HepG2 (cell line): Measurements from ENCODE around the gene GATA5. TPM values are rescaled to one million over a fixed set of nuclear protein-coding genes. Genes with fewer than 3 reads are reported as not detected.

Experiments
- ATAC-seq: fragments of 200-7000 bp; cut with Tn5 transposase; 3 replicates; pipeline ENCODE4 v1.9.1; 2020; ENCODE audit warnings: mild to moderate bottlenecking, moderate library complexity
- BruUV-seq: library from RNA; stranded (reverse); fragments of 400-500 nt; replicated peaks from 2 replicates; lab custom pipeline; 2021; lab: Mats Ljungman, UMichigan
- CTCF ChIA-PET: fragments of 300-600 bp; formaldehyde crosslinking; extraction: SDS; loops from one replicate; lab custom pipeline; 2021; ENCODE audit warnings: low total read pairs, inconsistent platforms, low intra/inter-chr PET ratio; lab: Yijun Ruan, JAX
- POLR2A ChIA-PET: fragments of 350-600 bp; sonication (Branson Sonifier 250); formaldehyde crosslinking; loops from one replicate; lab custom pipeline; 2020; ENCODE audit warnings: antibody characterized with exemption, inconsistent platforms; lab: Yijun Ruan, JAX
- DNase-seq: peaks from one replicate; pipeline ENCODE4 v3.0.0-alpha.2; 2015; ENCODE audit warnings: low spot score
- FAIRE-seq: peaks from 3 replicates; lab custom pipeline; 2011; peaks lifted over from hg19 to GRCh38; lab: Jason Lieb, UNC
- H2AFZ ChIP-seq: one replicate; pipeline ENCODE4 v1.6.1; 2011; ENCODE audit warnings: low read length, inconsistent platforms
- H3K27ac ChIP-seq: fragments of 300-600 bp; 3 replicates; pipeline ENCODE4 v1.8.0; 2011; ENCODE audit warnings: mixed run types, mild to moderate bottlenecking, mixed read lengths, low read length, inconsistent platforms; ENCODE audit not compliant: insufficient read depth; ENCODE audit errors: extremely low read length
- H3K27me3 ChIP-seq, 2 experiments: fragments of 200-600 bp in 1 of 2; 2 replicates in 1 of 2; 3 replicates in 1 of 2; pipeline versions ENCODE4 v1.6.0 to v1.8.0; 2011; ENCODE audit warnings: low read length in 2 of 2, mild to moderate bottlenecking in 2 of 2, moderate library complexity in 2 of 2, inconsistent platforms in 1 of 2; ENCODE audit not compliant: insufficient read depth in 2 of 2, control insufficient read depth in 1 of 2
- H3K36me3 ChIP-seq, 2 experiments: fragments of 200-600 bp in 1 of 2; replicated peaks in 1 of 2; 2 replicates in 1 of 2; 3 replicates in 1 of 2; pipeline versions ENCODE4 v1.5.1 to v1.8.0; 2011; ENCODE audit warnings: low read length in 2 of 2, inconsistent platforms in 1 of 2; ENCODE audit not compliant: insufficient read depth in 2 of 2, control insufficient read depth in 1 of 2
- H3K4me1 ChIP-seq: 2 replicates; pipeline ENCODE4 v1.5.1; 2012; ENCODE audit warnings: low read length, inconsistent platforms; ENCODE audit not compliant: insufficient read depth
- H3K4me2 ChIP-seq: 2 replicates; pipeline ENCODE4 v1.6.0; 2011; ENCODE audit warnings: low read depth, low read length, inconsistent platforms
- H3K4me3 ChIP-seq, 3 experiments: fragments of 200-600 bp in 1 of 3; sonication (generic), shearing (Covaris generic) in 1 of 3; replicated peaks in 1 of 3; 2 replicates each; pipeline ENCODE4 v1.5.1; 2011 to 2016; ENCODE audit warnings: low read length in 3 of 3, inconsistent platforms in 2 of 3, low read depth in 2 of 3, mild to moderate bottlenecking in 2 of 3, control low read depth in 1 of 3, mixed read lengths in 1 of 3; ENCODE audit not compliant: insufficient read depth in 1 of 3
- H3K79me2 ChIP-seq: one replicate; pipeline ENCODE4 v1.6.1; 2011; ENCODE audit warnings: low read length, inconsistent platforms; ENCODE audit not compliant: insufficient read depth
- H3K9ac ChIP-seq: 2 replicates; pipeline ENCODE4 v1.6.0; 2011; ENCODE audit warnings: mild to moderate bottlenecking, low read depth, low read length, inconsistent platforms; ENCODE audit not compliant: insufficient read depth
- H3K9me3 ChIP-seq: 2 replicates; pipeline ENCODE4 v1.5.1; 2012; ENCODE audit warnings: mild to moderate bottlenecking, low read length
- H4K20me1 ChIP-seq: 2 replicates; pipeline ENCODE4 v1.6.0; 2011; ENCODE audit warnings: inconsistent platforms, mild to moderate bottlenecking, low read length, moderate library complexity; ENCODE audit not compliant: insufficient read depth
- CCAR2 ChIP-seq: fragments of 200-400 bp; formaldehyde crosslinking; optimal IDR thresholded peaks from 2 replicates; pipeline ENCODE3; 2018; ENCODE audit warnings: low read depth, mild to moderate bottlenecking, low read length, moderate library complexity
- HNRNPH1 ChIP-seq: fragments of 200-400 bp; formaldehyde crosslinking; optimal IDR thresholded peaks from 2 replicates; pipeline ENCODE3; 2017; ENCODE audit warnings: mild to moderate bottlenecking, low read depth, low read length
- MAF1 ChIP-seq: sonication (generic); formaldehyde crosslinking; IDR thresholded peaks from 2 replicates; pipeline ENCODE4 v1.5.0; 2020; ENCODE audit warnings: missing genetic modification reagents, borderline replicate concordance
- MTERF4 ChIP-seq: sonication (generic); formaldehyde crosslinking; IDR thresholded peaks from 2 replicates; pipeline ENCODE4 v1.8.0; 2023; ENCODE audit warnings: mild to moderate bottlenecking, missing genetic modification reagents
- NFE2L2 ChIP-seq: fragments of 150-350 bp; IDR thresholded peaks from 2 replicates; pipeline ENCODE4 v1.6.1; 2014; ENCODE audit warnings: low read length
- NR2F6 ChIP-seq, 2 experiments: IDR thresholded peaks; 2 replicates each; pipeline ENCODE4 v1.6.1; 2016; ENCODE audit warnings: antibody characterized with exemption in 1 of 2, mild to moderate bottlenecking in 1 of 2
- SMARCC2 ChIP-seq: fragments of 450-650 bp; IDR thresholded peaks from 2 replicates; pipeline ENCODE4 v1.6.1; 2017; ENCODE audit warnings: antibody characterized with exemption, mild to moderate bottlenecking
- SP140L ChIP-seq: sonication (generic); formaldehyde crosslinking; IDR thresholded peaks from 2 replicates; pipeline ENCODE4 v1.4.0; 2020; ENCODE audit warnings: missing genetic modification reagents, borderline replicate concordance
- ZNF205 ChIP-seq: IDR thresholded peaks from 2 replicates; pipeline ENCODE4 v1.6.1; 2018; ENCODE audit warnings: missing biosample characterization, missing genetic modification reagents
- ZNF563 ChIP-seq: sonication (generic); formaldehyde crosslinking; IDR thresholded peaks from 2 replicates; pipeline ENCODE4 v1.8.0; 2022; ENCODE audit warnings: mild to moderate bottlenecking, moderate library complexity, missing genetic modification reagents
- ZNF597 ChIP-seq: sonication (generic); formaldehyde crosslinking; IDR thresholded peaks from 2 replicates; pipeline ENCODE4 v1.5.0; 2020; ENCODE audit warnings: missing genetic modification reagents
- ZNF747 ChIP-seq: sonication (generic); formaldehyde crosslinking; IDR thresholded peaks from 2 replicates; pipeline ENCODE4 v1.8.1; 2023; ENCODE audit warnings: missing genetic modification reagents, mild to moderate bottlenecking, borderline replicate concordance
- ZNF776 ChIP-seq: sonication (generic); formaldehyde crosslinking; IDR thresholded peaks from 2 replicates; pipeline ENCODE4 v1.4.0; 2020; ENCODE audit warnings: mild to moderate bottlenecking, missing genetic modification reagents
- ZNF788 ChIP-seq: sonication (generic); formaldehyde crosslinking; IDR thresholded peaks from 2 replicates; pipeline ENCODE4 v1.5.0; 2020; ENCODE audit warnings: mild to moderate bottlenecking, missing genetic modification reagents, borderline replicate concordance
- WGBS: methylation state at CpG from one replicate; pipeline ENCODE4 v1.1.6; 2017; ENCODE audit warnings: low lambda C conversion rate; 5-methylcytosine and 5-hydroxymethylcytosine counted together
- in situ Hi-C: cut with HindIII; loops from 2 replicates; pipeline ENCODE4 v1.10.0; 2017; ENCODE audit warnings: low pct_unique_long_range_greater_than_20kb; ENCODE audit not compliant: extremely low pct_ligation_motif_present
- intact Hi-C: fragments of 100-400 bp; cut with micrococcal nuclease; formaldehyde crosslinking; loops from one replicate; pipeline ENCODE4 v1.10.0; 2022; ENCODE audit not compliant: unreplicated experiment
- polyA plus RNA-seq, 8 experiments: library from polyadenylated mRNA; depleted of rRNA in 3 of 8; stranded (reverse) in 7 of 8; unstranded in 1 of 8; fragments of >200 nt; fragmentation: Illumina TruSeq in 4 of 8; extraction: Trizol in 4 of 8; gene quantifications; 2 replicates each; pipeline versions ENCODE4 v1.2.1 to v1.2.3, GENCODE V29; 2011 to 2016; ENCODE audit warnings: low read depth in 4 of 8, missing spikeins in 1 of 8, mixed read lengths in 1 of 8; ENCODE audit not compliant: insufficient read depth in 1 of 8
- total RNA-seq, 5 experiments: library from RNA; depleted of rRNA; stranded (reverse); fragments of >200 nt; fragmentation: Illumina TruSeq; extraction: Trizol; gene quantifications; 2 replicates each; pipeline ENCODE4 v1.2.3, GENCODE V29; 2016; ENCODE audit warnings: low read depth in 1 of 5
- TF ChIP-seq, protein P1 (sequence below): sonication (generic); formaldehyde crosslinking; IDR thresholded peaks from 2 replicates; pipeline ENCODE4 v1.5.1; 2020; ENCODE audit warnings: missing genetic modification reagents, mild to moderate bottlenecking, borderline replicate concordance
- TF ChIP-seq, protein P2 (sequence below): sonication (generic); formaldehyde crosslinking; IDR thresholded peaks from 2 replicates; pipeline ENCODE4 v1.4.0; 2020; ENCODE audit warnings: mild to moderate bottlenecking, missing genetic modification reagents

GATA5 gene
- total and polyA plus RNA-seq, 2 of the 13 experiments (the other 11 are each of a cell fraction or from before 2014, with no cell fraction given): 0.12 to 0.20 TPM

DNA sequence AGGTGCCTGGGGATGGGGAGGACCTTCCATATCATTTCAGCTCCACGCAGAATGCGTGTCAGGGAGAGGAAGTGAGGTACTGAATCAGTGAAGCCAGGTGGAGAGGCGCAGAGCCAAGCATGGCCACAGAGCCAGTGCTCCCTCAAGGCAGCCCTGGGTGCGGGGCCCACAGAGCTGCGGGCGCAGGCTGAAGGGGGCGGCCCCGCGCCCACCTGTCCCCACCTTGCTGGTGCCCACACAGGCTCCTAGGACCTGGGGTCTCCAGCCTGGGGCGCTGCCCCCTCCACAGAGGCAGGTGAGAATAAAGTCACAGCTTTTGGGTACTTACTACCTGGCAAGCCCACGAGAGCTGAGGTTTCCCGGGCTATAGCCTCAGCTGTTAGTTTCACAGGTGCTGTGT lies 40.0 kb upstream of the GATA5 start (continued):
- TF ChIP-seq, protein P1, sequence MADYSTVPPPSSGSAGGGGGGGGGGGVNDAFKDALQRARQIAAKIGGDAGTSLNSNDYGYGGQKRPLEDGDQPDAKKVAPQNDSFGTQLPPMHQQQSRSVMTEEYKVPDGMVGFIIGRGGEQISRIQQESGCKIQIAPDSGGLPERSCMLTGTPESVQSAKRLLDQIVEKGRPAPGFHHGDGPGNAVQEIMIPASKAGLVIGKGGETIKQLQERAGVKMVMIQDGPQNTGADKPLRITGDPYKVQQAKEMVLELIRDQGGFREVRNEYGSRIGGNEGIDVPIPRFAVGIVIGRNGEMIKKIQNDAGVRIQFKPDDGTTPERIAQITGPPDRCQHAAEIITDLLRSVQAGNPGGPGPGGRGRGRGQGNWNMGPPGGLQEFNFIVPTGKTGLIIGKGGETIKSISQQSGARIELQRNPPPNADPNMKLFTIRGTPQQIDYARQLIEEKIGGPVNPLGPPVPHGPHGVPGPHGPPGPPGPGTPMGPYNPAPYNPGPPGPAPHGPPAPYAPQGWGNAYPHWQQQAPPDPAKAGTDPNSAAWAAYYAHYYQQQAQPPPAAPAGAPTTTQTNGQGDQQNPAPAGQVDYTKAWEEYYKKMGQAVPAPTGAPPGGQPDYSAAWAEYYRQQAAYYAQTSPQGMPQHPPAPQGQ (CRISPR knock-in tag): no peak
- TF ChIP-seq ZNF747 (no peak), NR2F6 (IDR thresholded peaks at IDR 0.05) (no peak), NR2F6 (CRISPR knock-in tag; IDR thresholded peaks at IDR 0.05) (no peak), MTERF4 (no peak), HNRNPH1 (peak; percentile 32), MAF1 (no peak), SP140L (no peak)
- TF ChIP-seq, protein P2, sequence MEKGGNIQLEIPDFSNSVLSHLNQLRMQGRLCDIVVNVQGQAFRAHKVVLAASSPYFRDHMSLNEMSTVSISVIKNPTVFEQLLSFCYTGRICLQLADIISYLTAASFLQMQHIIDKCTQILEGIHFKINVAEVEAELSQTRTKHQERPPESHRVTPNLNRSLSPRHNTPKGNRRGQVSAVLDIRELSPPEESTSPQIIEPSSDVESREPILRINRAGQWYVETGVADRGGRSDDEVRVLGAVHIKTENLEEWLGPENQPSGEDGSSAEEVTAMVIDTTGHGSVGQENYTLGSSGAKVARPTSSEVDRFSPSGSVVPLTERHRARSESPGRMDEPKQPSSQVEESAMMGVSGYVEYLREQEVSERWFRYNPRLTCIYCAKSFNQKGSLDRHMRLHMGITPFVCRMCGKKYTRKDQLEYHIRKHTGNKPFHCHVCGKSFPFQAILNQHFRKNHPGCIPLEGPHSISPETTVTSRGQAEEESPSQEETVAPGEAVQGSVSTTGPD: no peak

DNA sequence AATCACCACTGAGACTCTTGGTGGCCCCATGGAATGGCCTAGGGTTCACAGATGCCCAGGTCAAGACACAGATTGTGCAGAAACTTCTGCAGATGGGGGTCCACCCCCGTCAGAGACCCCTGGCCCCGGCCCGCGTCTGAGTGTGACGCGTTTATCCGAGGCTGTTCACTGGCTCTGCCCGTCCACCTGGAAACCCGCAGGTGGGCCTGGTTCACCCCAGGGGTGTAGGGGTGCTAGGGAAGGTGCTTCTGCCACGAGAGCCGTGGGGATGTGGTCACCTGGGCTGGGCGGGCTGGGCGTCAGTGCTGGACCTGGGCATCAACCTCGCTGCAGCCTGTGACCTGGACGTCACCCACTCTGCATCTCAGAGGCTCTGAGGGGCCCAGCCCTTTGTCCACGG lies 39.5 kb upstream of the GATA5 start:
- no peaks in the 10 kb centered on the region for H3K9me3 ChIP-seq
- H3K4me2 ChIP-seq: no peak overlapping the region
- H3K4me3 ChIP-seq: no peak overlapping the region
- DNase-seq (no peak), ATAC-seq (no peak), FAIRE-seq (no peak)
- H2AFZ ChIP-seq: no peak overlapping the region
- ChIA-PET POLR2A (no interaction called here), CTCF (interaction anchor here (2.3 kb wide), 1 partner anchor 101 kb away, joined by 25 read pairs; no protein-coding TSS in a partner anchor)
- peaks cover 28 to 81% of the 10 kb centered on the region in 2 experiments for H3K27me3 ChIP-seq
- H3K9ac ChIP-seq: no peak overlapping the region
- H3K4me1 ChIP-seq: 0 out of 2 replicates have a peak, but pooled peaks cover 5% of the 10 kb centered on the region
- BruUV-seq: no TSS peak
- WGBS: 34% methylated on average over 14 of the region's 16 CpGs
- H3K27ac ChIP-seq: no peak overlapping the region
- no peaks in the 10 kb centered on the region for H3K79me2 ChIP-seq
- no peak for TF ChIP-seq ZNF776 (CRISPR knock-in tag)
- no peak for TF ChIP-seq ZNF788 (CRISPR knock-in tag)
- no peak for TF ChIP-seq NFE2L2
- no peak for TF ChIP-seq ZNF597 (CRISPR knock-in tag)
- TF ChIP-seq SMARCC2: no peak
- no peak for TF ChIP-seq ZNF563 (CRISPR knock-in tag)
- TF ChIP-seq CCAR2: no peak
- TF ChIP-seq ZNF205 (CRISPR knock-in tag): no peak
- intact Hi-C loops: no loop called here
- H3K36me3 ChIP-seq: no peaks in the 10 kb centered on the region
- no peaks in the 10 kb centered on the region; the same call in 1 of the 2 replicates for H4K20me1 ChIP-seq
- in situ Hi-C loops: loop anchor here (25.0 kb wide), 1 partner anchor 272 kb away; the partner anchor contains the start of gene MRGBP
